H1 (cell line): ENCODE data around the gene DYRK1A. TPM values are rescaled to one million over a fixed set of nuclear protein-coding genes. Genes with fewer than 3 reads are reported as not detected.

Source experiments
- CTCF ChIA-PET: fragments of 300-600 bp; sonication (Branson Sonifier 250); formaldehyde crosslinking; loops from one replicate; lab custom pipeline; 2021; ENCODE audit not compliant: partially characterized antibody; lab: Charles Lee
- POLR2A ChIA-PET: fragments of 300-600 bp; sonication (Branson Sonifier 250); formaldehyde crosslinking; loops from one replicate; lab custom pipeline; 2021; ENCODE audit warnings: inconsistent platforms; ENCODE audit not compliant: partially characterized antibody; lab: Charles Lee
- DNase-seq, 2 experiments: peaks; one replicate each; pipeline versions ENCODE4 v3.0.0 to v3.0.0-alpha.2; 2010 to 2022; ENCODE audit warnings: low spot score in 2 of 2, low read depth in 1 of 2, mixed read lengths in 1 of 2
- FAIRE-seq: peaks from 2 replicates; lab custom pipeline; 2011; peaks lifted over from hg19 to GRCh38; lab: Jason Lieb, UNC
- H2AFZ ChIP-seq: 2 replicates; pipeline ENCODE4 v1.8.1; 2012; ENCODE audit warnings: low read length, inconsistent platforms
- H2AK5ac ChIP-seq: 2 replicates; pipeline ENCODE4 v1.6.1; 2013; ENCODE audit warnings: low read depth, low read length
- H2BK120ac ChIP-seq: replicated peaks from 2 replicates; pipeline ENCODE3; 2013; ENCODE audit warnings: low read depth, low read length, inconsistent platforms
- H2BK12ac ChIP-seq: 2 replicates; pipeline ENCODE4 v1.6.1; 2013; ENCODE audit warnings: low read depth, low read length
- H2BK15ac ChIP-seq: 2 replicates; pipeline ENCODE4 v1.6.1; 2013; ENCODE audit warnings: low read length
- H2BK20ac ChIP-seq: 2 replicates; pipeline ENCODE4 v1.6.1; 2013; ENCODE audit warnings: low read length
- H2BK5ac ChIP-seq: 2 replicates; pipeline ENCODE4 v1.6.1; 2013; ENCODE audit warnings: low read depth, low read length
- H3K14ac ChIP-seq: 2 replicates; pipeline ENCODE4 v1.6.1; 2013; ENCODE audit warnings: inconsistent platforms; ENCODE audit not compliant: insufficient read length
- H3K18ac ChIP-seq: 2 replicates; pipeline ENCODE4 v1.6.1; 2013; ENCODE audit warnings: low read length; ENCODE audit errors: extremely low read depth
- H3K23ac ChIP-seq: 2 replicates; pipeline ENCODE4 v1.6.1; 2013; ENCODE audit warnings: inconsistent platforms; ENCODE audit not compliant: insufficient read length
- H3K23me2 ChIP-seq: 2 replicates; pipeline ENCODE4 v1.6.1; 2013; ENCODE audit warnings: low read depth, low read length
- H3K27ac ChIP-seq: 2 replicates; pipeline ENCODE4 v1.6.1; 2011; ENCODE audit warnings: low read depth, low read length, inconsistent platforms
- H3K27me3 ChIP-seq, 4 experiments: replicated peaks in 1 of 4; 1 replicate in 1 of 4; 2 replicates in 3 of 4; pipeline versions ENCODE4 v1.6.1 to v1.8.1; 2011 to 2013; ENCODE audit warnings: low read length in 3 of 4, mild to moderate bottlenecking in 3 of 4, inconsistent platforms in 2 of 4, mixed read lengths in 2 of 4, moderate library complexity in 1 of 4; ENCODE audit not compliant: control insufficient read depth in 3 of 4, insufficient read depth in 3 of 4; ENCODE audit errors: extremely low read depth in 1 of 4
- H3K36me3 ChIP-seq, 4 experiments: 2 replicates each; pipeline versions ENCODE4 v1.6.1 to v1.8.1; 2011 to 2013; ENCODE audit warnings: mild to moderate bottlenecking in 4 of 4, low read length in 3 of 4, moderate library complexity in 2 of 4, control low read depth in 1 of 4, inconsistent platforms in 1 of 4; ENCODE audit not compliant: insufficient read depth in 4 of 4, control insufficient read depth in 2 of 4
- H3K4ac ChIP-seq: replicated peaks from 2 replicates; pipeline ENCODE3; 2013; ENCODE audit warnings: low read length, low read depth, mixed read lengths, inconsistent platforms; ENCODE audit not compliant: insufficient read length
- H3K4me1 ChIP-seq, 4 experiments: replicated peaks in 1 of 4; 1 replicate in 1 of 4; 2 replicates in 3 of 4; pipeline versions ENCODE4 v1.6.1 to v1.8.1; 2011 to 2013; ENCODE audit warnings: low read length in 3 of 4, inconsistent platforms in 2 of 4, mixed read lengths in 1 of 4; ENCODE audit not compliant: insufficient read depth in 4 of 4, control insufficient read depth in 3 of 4
- H3K4me2 ChIP-seq, 2 experiments: 2 replicates each; pipeline versions ENCODE4 v1.6.1 to v1.8.1; 2011 to 2013; ENCODE audit warnings: low read depth in 2 of 2, low read length in 2 of 2, control low read depth in 1 of 2, inconsistent platforms in 1 of 2, mild to moderate bottlenecking in 1 of 2; ENCODE audit not compliant: insufficient read depth in 1 of 2
- H3K4me3 ChIP-seq, 4 experiments: fragments of 200-600, 300-600 bp in 1 of 4; sonication (generic), shearing (Covaris generic), sonication (Bioruptor Twin) in 1 of 4; 2 replicates each; pipeline versions ENCODE4 v1.5.1 to v1.8.1; 2011 to 2016; ENCODE audit warnings: low read length in 4 of 4, low read depth in 3 of 4, control low read depth in 2 of 4, inconsistent platforms in 2 of 4, mild to moderate bottlenecking in 2 of 4, mixed read lengths in 1 of 4, moderate library complexity in 1 of 4; ENCODE audit not compliant: insufficient read depth in 2 of 4; ENCODE audit errors: extremely low read depth in 1 of 4
- H3K56ac ChIP-seq: replicated peaks from 2 replicates; pipeline ENCODE3; 2013; ENCODE audit warnings: low read depth, mild to moderate bottlenecking, mixed read lengths, low read length, inconsistent platforms; ENCODE audit not compliant: insufficient read length
- H3K79me1 ChIP-seq: 2 replicates; pipeline ENCODE4 v1.6.1; 2013; ENCODE audit warnings: low read depth, low read length, control low read depth
- H3K79me2 ChIP-seq, 2 experiments: 2 replicates each; pipeline versions ENCODE4 v1.6.1 to v1.8.1; 2012 to 2013; ENCODE audit warnings: low read length in 2 of 2, mild to moderate bottlenecking in 2 of 2, inconsistent platforms in 1 of 2; ENCODE audit not compliant: insufficient read depth in 2 of 2, control insufficient read depth in 1 of 2
- H3K9ac ChIP-seq, 4 experiments: replicated peaks in 1 of 4; 1 replicate in 1 of 4; 2 replicates in 3 of 4; pipeline versions ENCODE4 v1.6.1 to v1.8.1; 2011 to 2013; ENCODE audit warnings: low read depth in 3 of 4, low read length in 3 of 4, control low read depth in 2 of 4, mild to moderate bottlenecking in 2 of 4, moderate library complexity in 2 of 4, inconsistent platforms in 1 of 4; ENCODE audit errors: extremely low read depth in 1 of 4
- H3K9me3 ChIP-seq, 2 experiments: 2 replicates each; pipeline versions ENCODE4 v1.6.1 to v1.8.1; 2012 to 2013; ENCODE audit warnings: mild to moderate bottlenecking in 2 of 2, moderate library complexity in 2 of 2, control low read depth in 1 of 2, inconsistent platforms in 1 of 2, low read depth in 1 of 2, low read length in 1 of 2, mixed read lengths in 1 of 2; ENCODE audit not compliant: insufficient read depth in 2 of 2
- H4K20me1 ChIP-seq, 2 experiments: replicated peaks in 1 of 2; 2 replicates each; pipeline versions ENCODE3 to v1.8.1; 2011 to 2013; ENCODE audit warnings: inconsistent platforms in 2 of 2, low read length in 2 of 2, mild to moderate bottlenecking in 1 of 2; ENCODE audit not compliant: insufficient read depth in 2 of 2, control insufficient read depth in 1 of 2
- H4K5ac ChIP-seq: 2 replicates; pipeline ENCODE4 v1.6.1; 2013; ENCODE audit warnings: low read length, low read depth, mixed read lengths, inconsistent platforms; ENCODE audit not compliant: insufficient read length
- H4K8ac ChIP-seq: 2 replicates; pipeline ENCODE4 v1.8.0; 2013; ENCODE audit warnings: mild to moderate bottlenecking, moderate library complexity, low read length, inconsistent platforms; ENCODE audit not compliant: insufficient read depth; ENCODE audit errors: extremely low read depth
- H4K91ac ChIP-seq: replicated peaks from 2 replicates; pipeline ENCODE3; 2013; ENCODE audit warnings: low read length, mixed read lengths, inconsistent platforms; ENCODE audit not compliant: insufficient read length
- EP300 ChIP-seq, 2 experiments: IDR thresholded peaks; 1 replicate in 1 of 2; 2 replicates in 1 of 2; pipeline ENCODE4 v1.6.1; 2011 to 2012; ENCODE audit warnings: low read depth in 2 of 2, low read length in 2 of 2, mild to moderate bottlenecking in 2 of 2, borderline replicate concordance in 1 of 2, inconsistent platforms in 1 of 2, moderate library complexity in 1 of 2
- GABPA ChIP-seq: IDR thresholded peaks from 2 replicates; pipeline ENCODE4 v1.6.1; 2011; ENCODE audit warnings: mild to moderate bottlenecking, low read length, moderate library complexity, borderline replicate concordance; ENCODE audit not compliant: insufficient read depth
- GTF2F1 ChIP-seq: IDR thresholded peaks from 2 replicates; pipeline ENCODE4 v1.6.1; 2012; ENCODE audit warnings: low read depth, low read length, improper control_type of control experiment, borderline replicate concordance
- NRF1 ChIP-seq: IDR thresholded peaks from 2 replicates; pipeline ENCODE4 v1.6.1; 2011; ENCODE audit warnings: mild to moderate bottlenecking, low read depth, low read length, improper control_type of control experiment
- POU5F1 ChIP-seq: IDR thresholded peaks from 2 replicates; pipeline ENCODE4 v1.6.1; 2011; ENCODE audit warnings: low read depth, mild to moderate bottlenecking, low read length, moderate library complexity
- ZNF274 ChIP-seq: IDR thresholded peaks from 2 replicates; pipeline ENCODE4 v1.7.0; 2012; ENCODE audit warnings: low read length, borderline replicate concordance; ENCODE audit errors: extremely low read depth
- WGBS, 2 experiments: shearing (Covaris generic) in 1 of 2; methylation state at CpG; one replicate each; pipeline versions ENCODE4 v1.1.6 to v1.1.7; 2013 to 2015; ENCODE audit warnings: low lambda C conversion rate in 2 of 2, mixed read lengths in 2 of 2, inconsistent platforms in 1 of 2, low coverage in 1 of 2, missing lambda C conversion rate in 1 of 2; ENCODE audit not compliant: insufficient replicate concordance in 2 of 2, insufficient coverage in 1 of 2, insufficient read length in 1 of 2; ENCODE audit errors: extremely low coverage in 1 of 2, missing lambda C conversion rate in 1 of 2; 5-methylcytosine and 5-hydroxymethylcytosine counted together
- polyA plus RNA-seq, 7 experiments: library from polyadenylated mRNA; depleted of rRNA in 3 of 7; stranded (reverse) in 5 of 7; unstranded in 2 of 7; fragments of >200 nt in 5 of 7; fragments of 200-250 nt in 2 of 7; gene quantifications; 1 replicate in 5 of 7; 2 replicates in 1 of 7; 4 replicates in 1 of 7; pipeline versions ENCODE4 v1.2.1 to v1.2.3, GENCODE V29; 2011 to 2013; ENCODE audit warnings: missing spikeins in 2 of 7, mixed read lengths in 2 of 7
- total RNA-seq: library from RNA; stranded (reverse); fragmentation: NEBNext Ultra II Directional; extraction: Animal tissue kit (Norgen Biotek cat#: 25700); gene quantifications from 2 replicates; pipeline ENCODE4 v1.2.1, GENCODE V29; 2021

The DYRK1A gene
- total and polyA plus RNA-seq, 2 of the 8 experiments (the other 6 are each of a cell fraction or from before 2014, with no cell fraction given): 61.1 to 62.2 TPM

DNA sequence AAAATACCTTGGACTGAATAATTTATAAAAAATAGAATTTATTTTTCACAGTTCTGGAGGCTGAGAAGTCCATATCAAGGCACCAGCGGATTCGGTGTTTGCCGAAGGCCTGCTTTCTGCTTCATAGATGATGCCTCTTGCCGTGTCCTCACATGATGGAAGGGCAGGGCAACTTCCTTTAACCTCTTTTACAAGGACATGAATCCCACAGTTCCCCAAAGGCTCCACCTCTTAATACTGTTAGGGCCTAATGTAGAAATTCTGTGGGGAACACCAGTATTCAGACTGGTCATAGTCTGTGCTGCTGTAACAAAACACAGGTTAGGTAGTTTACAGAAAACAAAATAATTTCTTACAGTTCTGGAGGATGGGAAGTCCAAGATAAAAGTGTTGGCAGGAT lies 25.9 kb downstream of the DYRK1A start:
- Histone ChIP-seq H3K4me1 (peaks cover 5 to 11% (median 7%) of the 10 kb centered on the region in 4 experiments), H3K79me1 (peaks cover 15% of the 10 kb centered on the region), H2BK5ac (no peak overlapping the region), H3K27ac (no peak overlapping the region), H3K9ac (no peak overlapping the region), H3K27me3 (no peaks in the 10 kb centered on the region), H3K4ac (no peak overlapping the region), H4K8ac (no peak overlapping the region), H3K79me2 (peaks cover 64 to 99% of the 10 kb centered on the region in 2 experiments), H3K23me2 (no peaks in the 10 kb centered on the region; the same call in 1 of the 2 replicates), H2BK12ac (no peak overlapping the region), H3K4me2 (no peak overlapping the region), H2AK5ac (no peak overlapping the region), H4K91ac (no peak overlapping the region), H2AFZ (no peak overlapping the region), H3K56ac (no peak overlapping the region), H3K18ac (no peak overlapping the region), H3K36me3 (peaks cover 0 to 3% (median 0%) of the 10 kb centered on the region in 4 experiments; a peak in 2 of 8 replicates), H3K14ac (no peak overlapping the region), H4K20me1 (peaks cover 39 to 60% of the 10 kb centered on the region in 2 experiments), H4K5ac (no peak overlapping the region), H2BK20ac (no peak overlapping the region), H3K9me3 (no peaks in the 10 kb centered on the region), H3K4me3 (no peak overlapping the region), H2BK15ac (no peak overlapping the region), H2BK120ac (no peak overlapping the region), H3K23ac (no peak overlapping the region)
- no peak for FAIRE-seq
- DNase-seq: no peak
- TF ChIP-seq GABPA (no peak), NRF1 (no peak), POU5F1 (no peak), ZNF274 (no peak), EP300 (IDR thresholded peaks at IDR 0.05; ENCODE audit: borderline replicate concordance in 1 of 2, low read depth in 2 of 2, low read length in 2 of 2) (no peak), GTF2F1 (no peak)
- WGBS, 2 experiments: 98% methylated on average over 4 of the region's 4 CpGs; no CpG with 5 or more reads in 1 of the 2 experiments
- POLR2A ChIA-PET: no interaction called here
- CTCF ChIA-PET: interaction anchor here (1.1 kb wide), 1 partner anchor 71 kb away, joined by 3 read pairs; no protein-coding TSS in a partner anchor
